ENCODE data around the gene L3MBTL3. TPM values are rescaled to one million over a fixed set of nuclear protein-coding genes. Genes with fewer than 3 reads are reported as not detected.
"Not testable (repeated sequence)": the region's sequence is repeated elsewhere in the genome, so short reads cannot be mapped to it uniquely, and the experiment has no call there.

The L3MBTL3 gene
- polyA plus RNA-seq, 4 donors: 1.3 to 8.9 (median 2.2) TPM

DNA sequence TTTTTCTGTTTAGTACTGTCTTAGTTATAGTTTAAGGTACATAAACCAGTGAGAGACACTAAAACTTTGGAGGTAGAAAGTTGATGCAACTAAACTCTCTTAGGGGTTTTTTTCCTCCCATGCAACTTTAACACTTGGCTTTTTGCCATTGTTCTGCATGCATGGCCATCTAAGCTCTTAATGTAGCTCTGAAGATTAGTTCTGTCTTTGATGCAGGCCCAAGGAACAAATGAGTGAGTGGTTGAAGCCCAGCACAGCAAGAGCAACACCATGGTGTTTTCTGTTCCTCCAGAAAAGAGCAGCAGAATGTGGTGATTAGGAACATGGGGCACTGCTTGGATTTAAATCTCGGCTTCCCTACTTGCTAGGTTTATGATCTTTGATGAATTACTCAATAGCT lies 89.3 kb downstream of the L3MBTL3 start:
- Histone ChIP-seq H3K9me3 (ENCODE audit: control insufficient read depth in 2 of 2, insufficient read depth in 1 of 2, low read depth in 1 of 2, low read length in 1 of 2) (no peaks in the 10 kb centered on the region), H3K27ac (ENCODE audit: low read depth in 1 of 3, low read length in 2 of 3) (no peak overlapping the region), H3K4me3 (ENCODE audit: low read depth in 1 of 3, low read length in 3 of 3) (no peak overlapping the region), H3K36me3 (ENCODE audit: control insufficient read depth in 3 of 3, insufficient read depth in 2 of 3, low read depth in 1 of 3, low read length in 3 of 3) (peaks cover 0 to 2% (median 0%) of the 10 kb centered on the region in 3 donors), H3K27me3 (ENCODE audit: control insufficient read depth in 3 of 3, insufficient read depth in 3 of 3, low read length in 3 of 3) (no peaks in the 10 kb centered on the region), H3K4me1 (ENCODE audit: control insufficient read depth in 3 of 3, insufficient read depth in 2 of 3, low read depth in 1 of 3, low read length in 2 of 3) (no peaks in the 10 kb centered on the region)
- FAIRE-seq: no peak
- DNase-seq: no peak
- 95 to 100% (median 98%) methylated on average over 1 of the region's 1 CpG for WGBS, 3 donors

DNA sequence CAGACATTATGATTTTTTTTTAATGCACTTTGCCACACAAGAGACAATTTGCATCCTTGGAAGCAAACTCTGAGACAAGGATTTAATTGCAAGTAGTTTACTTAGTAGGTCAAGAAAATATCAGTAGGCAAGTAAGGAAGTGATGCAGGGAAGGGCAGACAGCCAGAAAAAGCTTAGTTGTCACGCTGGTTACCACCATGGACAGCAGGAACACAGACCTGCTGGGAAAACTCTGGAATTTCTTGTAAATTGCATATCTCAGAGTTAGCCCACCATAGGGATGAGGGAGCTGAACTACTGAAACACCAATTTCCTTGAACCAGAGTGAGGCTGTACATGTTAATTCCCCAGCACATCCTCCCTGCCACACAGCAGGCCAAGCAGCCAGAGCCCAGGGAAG lies 92.7 kb downstream of the L3MBTL3 start:
- no peak overlapping the region for H3K27ac ChIP-seq (ENCODE audit: low read depth in 1 of 3, low read length in 2 of 3)
- H3K4me3 ChIP-seq (ENCODE audit: low read depth in 1 of 3, low read length in 3 of 3): no peak overlapping the region
- H3K36me3 ChIP-seq (ENCODE audit: control insufficient read depth in 3 of 3, insufficient read depth in 2 of 3, low read depth in 1 of 3, low read length in 3 of 3): peaks cover 0 to 2% (median 2%) of the 10 kb centered on the region in 3 donors
- no peaks in the 10 kb centered on the region for H3K4me1 ChIP-seq (ENCODE audit: control insufficient read depth in 3 of 3, insufficient read depth in 2 of 3, low read depth in 1 of 3, low read length in 2 of 3)
- FAIRE-seq (no peak), DNase-seq (no peak)
- no peaks in the 10 kb centered on the region for H3K9me3 ChIP-seq (ENCODE audit: control insufficient read depth in 2 of 2, insufficient read depth in 1 of 2, low read depth in 1 of 2, low read length in 1 of 2)
- 81 to 94% (median 92%) methylated on average over 1 of the region's 1 CpG for WGBS, 3 donors
- H3K27me3 ChIP-seq (ENCODE audit: control insufficient read depth in 3 of 3, insufficient read depth in 3 of 3, low read length in 3 of 3): no peaks in the 10 kb centered on the region

DNA sequence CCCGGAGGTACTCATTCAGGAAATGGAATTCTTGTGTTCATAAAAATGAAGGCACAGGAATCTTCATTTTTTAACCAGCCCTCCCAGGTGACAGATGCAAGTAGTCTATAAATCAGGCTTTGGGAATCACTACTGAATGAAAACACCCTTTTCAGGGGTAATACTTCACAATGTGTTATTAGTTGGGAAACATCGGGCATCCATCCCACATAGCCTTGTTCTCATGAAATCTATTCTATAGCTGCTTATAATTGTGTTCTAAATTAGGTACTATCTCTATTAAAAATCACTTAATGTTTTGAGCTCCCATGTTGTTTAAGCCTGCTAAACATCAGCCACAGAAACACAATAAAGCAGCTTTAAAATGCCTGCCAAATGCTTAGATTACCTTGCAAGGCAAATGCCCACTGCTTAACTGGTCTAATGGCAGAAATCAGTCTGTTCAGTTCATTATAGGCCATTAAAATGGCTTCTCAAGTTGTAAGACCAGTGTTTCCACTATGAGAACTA lies 94.9 kb downstream of the L3MBTL3 start:
- H3K27me3 ChIP-seq (ENCODE audit: control insufficient read depth in 3 of 3, insufficient read depth in 3 of 3, low read length in 3 of 3): no peaks in the 10 kb centered on the region
- H3K36me3 ChIP-seq (ENCODE audit: control insufficient read depth in 3 of 3, insufficient read depth in 2 of 3, low read depth in 1 of 3, low read length in 3 of 3): peaks cover 0 to 2% (median 2%) of the 10 kb centered on the region in 3 donors
- 96 to 100% (median 97%) methylated on average over 2 of the region's 2 CpGs for WGBS, 3 donors
- DNase-seq: no peak
- no peak for FAIRE-seq
- no peaks in the 10 kb centered on the region for H3K4me1 ChIP-seq (ENCODE audit: control insufficient read depth in 3 of 3, insufficient read depth in 2 of 3, low read depth in 1 of 3, low read length in 2 of 3)
- no peak overlapping the region for H3K4me3 ChIP-seq (ENCODE audit: low read depth in 1 of 3, low read length in 3 of 3)
- H3K27ac ChIP-seq (ENCODE audit: low read depth in 1 of 3, low read length in 2 of 3): no peak overlapping the region
- H3K9me3 ChIP-seq (ENCODE audit: control insufficient read depth in 2 of 2, insufficient read depth in 1 of 2, low read depth in 1 of 2, low read length in 1 of 2): peaks cover 0 to 2% of the 10 kb centered on the region in 2 donors

GRCh38 chr6:130115036-130115435 lies 96.7 kb downstream of the L3MBTL3 start:
- H3K27me3 ChIP-seq (ENCODE audit: control insufficient read depth in 3 of 3, insufficient read depth in 3 of 3, low read length in 3 of 3): no peaks in the 10 kb centered on the region
- no peaks in the 10 kb centered on the region for H3K4me1 ChIP-seq (ENCODE audit: control insufficient read depth in 3 of 3, insufficient read depth in 2 of 3, low read depth in 1 of 3, low read length in 2 of 3)
- H3K9me3 ChIP-seq (ENCODE audit: control insufficient read depth in 2 of 2, insufficient read depth in 1 of 2, low read depth in 1 of 2, low read length in 1 of 2): peaks cover 0 to 2% of the 10 kb centered on the region in 2 donors
- WGBS, 3 donors: 86 to 95% (median 87%) methylated on average over 6 of the region's 6 CpGs
- DNase-seq: no peak
- H3K4me3 ChIP-seq (ENCODE audit: low read depth in 1 of 3, low read length in 3 of 3): no peak overlapping the region
- FAIRE-seq: no peak
- H3K36me3 ChIP-seq (ENCODE audit: control insufficient read depth in 3 of 3, insufficient read depth in 2 of 3, low read depth in 1 of 3, low read length in 3 of 3): peaks cover 0 to 2% (median 2%) of the 10 kb centered on the region in 3 donors
- no peak overlapping the region for H3K27ac ChIP-seq (ENCODE audit: low read depth in 1 of 3, low read length in 2 of 3)

DNA sequence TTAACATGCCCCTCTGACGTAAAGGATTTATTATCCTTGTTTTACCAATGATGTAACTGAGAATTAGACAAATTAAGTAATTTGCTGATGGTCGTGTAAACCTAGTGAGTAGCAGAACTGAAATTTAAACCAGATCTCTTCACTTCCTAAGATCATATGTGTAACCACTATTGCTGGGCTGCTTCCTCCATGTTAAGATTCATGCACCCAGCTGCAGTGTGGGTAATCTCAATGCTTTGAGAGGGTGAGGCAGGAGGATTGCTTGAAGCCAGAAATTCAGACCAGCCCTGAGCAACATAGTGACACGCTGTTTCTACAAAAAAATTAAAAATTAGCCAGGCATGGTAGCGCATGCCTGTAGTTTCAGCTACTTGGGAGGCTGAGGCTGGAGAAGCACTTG lies 97.9 kb downstream of the L3MBTL3 start:
- Histone ChIP-seq H3K9me3 (ENCODE audit: control insufficient read depth in 2 of 2, insufficient read depth in 1 of 2, low read depth in 1 of 2, low read length in 1 of 2) (peaks cover 0 to 2% of the 10 kb centered on the region in 2 donors), H3K4me1 (ENCODE audit: control insufficient read depth in 3 of 3, insufficient read depth in 2 of 3, low read depth in 1 of 3, low read length in 2 of 3) (no peaks in the 10 kb centered on the region), H3K27ac (ENCODE audit: low read depth in 1 of 3, low read length in 2 of 3) (no peak overlapping the region), H3K4me3 (ENCODE audit: low read depth in 1 of 3, low read length in 3 of 3) (no peak overlapping the region), H3K27me3 (ENCODE audit: control insufficient read depth in 3 of 3, insufficient read depth in 3 of 3, low read length in 3 of 3) (no peaks in the 10 kb centered on the region), H3K36me3 (ENCODE audit: control insufficient read depth in 3 of 3, insufficient read depth in 2 of 3, low read depth in 1 of 3, low read length in 3 of 3) (peaks cover 0 to 2% (median 1%) of the 10 kb centered on the region in 3 donors)
- FAIRE-seq (no peak), DNase-seq (no peak)
- WGBS, 3 donors: 86 to 94% (median 88%) methylated on average over 4 of the region's 4 CpGs

DNA sequence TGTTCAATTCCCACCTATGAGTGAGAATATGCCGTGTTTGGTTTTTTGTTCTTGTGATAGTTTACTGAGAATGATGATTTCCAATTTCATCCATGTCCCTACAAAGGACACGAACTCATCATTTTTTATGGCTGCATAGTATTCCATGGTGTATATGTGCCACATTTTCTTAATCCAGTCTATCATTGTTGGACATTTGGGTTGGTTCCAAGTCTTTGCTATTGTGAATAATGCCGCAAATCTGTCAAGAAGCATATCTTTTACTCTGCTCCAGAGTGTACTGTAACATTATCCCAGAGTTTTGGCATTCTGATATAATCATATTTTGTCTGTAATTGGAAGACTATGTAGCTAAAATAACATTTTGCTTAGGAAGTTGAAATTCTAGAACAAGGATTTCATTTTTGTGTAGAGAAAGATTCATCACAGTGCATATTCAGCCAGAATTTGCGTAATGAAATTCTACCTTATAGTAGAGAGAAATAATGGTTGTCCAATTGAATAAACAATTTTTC lies 98.9 kb downstream of the L3MBTL3 start:
- 97 to 100% (median 100%) methylated on average over 2 of the region's 4 CpGs for WGBS, 3 donors
- H3K27ac ChIP-seq (ENCODE audit: low read depth in 1 of 3, low read length in 2 of 3); FAIRE-seq; H3K4me1 ChIP-seq (ENCODE audit: control insufficient read depth in 3 of 3, insufficient read depth in 2 of 3, low read depth in 1 of 3, low read length in 2 of 3); H3K36me3 ChIP-seq (ENCODE audit: control insufficient read depth in 3 of 3, insufficient read depth in 2 of 3, low read depth in 1 of 3, low read length in 3 of 3); H3K27me3 ChIP-seq (ENCODE audit: control insufficient read depth in 3 of 3, insufficient read depth in 3 of 3, low read length in 3 of 3); H3K4me3 ChIP-seq (ENCODE audit: low read depth in 1 of 3, low read length in 3 of 3); DNase-seq; H3K9me3 ChIP-seq (ENCODE audit: control insufficient read depth in 2 of 2, insufficient read depth in 1 of 2, low read depth in 1 of 2, low read length in 1 of 2): not testable (repeated sequence)

- Histone ChIP-seq H3K9me3 (ENCODE audit: control insufficient read depth in 2 of 2, insufficient read depth in 1 of 2, low read depth in 1 of 2, low read length in 1 of 2) (peaks cover 0 to 2% of the 10 kb centered on the region in 2 donors), H3K36me3 (ENCODE audit: control insufficient read depth in 3 of 3, insufficient read depth in 2 of 3, low read depth in 1 of 3, low read length in 3 of 3) (peaks cover 0 to 2% (median 0%) of the 10 kb centered on the region in 3 donors), H3K27ac (ENCODE audit: low read depth in 1 of 3, low read length in 2 of 3) (no peak overlapping the region), H3K4me3 (ENCODE audit: low read depth in 1 of 3, low read length in 3 of 3) (no peak overlapping the region), H3K27me3 (ENCODE audit: control insufficient read depth in 3 of 3, insufficient read depth in 3 of 3, low read length in 3 of 3) (no peaks in the 10 kb centered on the region), H3K4me1 (ENCODE audit: control insufficient read depth in 3 of 3, insufficient read depth in 2 of 3, low read depth in 1 of 3, low read length in 2 of 3) (no peaks in the 10 kb centered on the region)
- DNase-seq (no peak), FAIRE-seq (no peak)
- WGBS, 3 donors: 90 to 94% (median 93%) methylated on average over 6 of the region's 6 CpGs
These were observed 99.9 kb downstream of the L3MBTL3 start for GRCh38 chr6:130118236-130118635.

- no peaks in the 10 kb centered on the region for H3K27me3 ChIP-seq (ENCODE audit: control insufficient read depth in 3 of 3, insufficient read depth in 3 of 3, low read length in 3 of 3)
- WGBS, 3 donors: 95 to 100% (median 100%) methylated on average over 1 of the region's 1 CpG
- no peaks in the 10 kb centered on the region for H3K4me1 ChIP-seq (ENCODE audit: control insufficient read depth in 3 of 3, insufficient read depth in 2 of 3, low read depth in 1 of 3, low read length in 2 of 3)
- peaks cover 0 to 2% of the 10 kb centered on the region in 2 donors for H3K9me3 ChIP-seq (ENCODE audit: control insufficient read depth in 2 of 2, insufficient read depth in 1 of 2, low read depth in 1 of 2, low read length in 1 of 2)
- FAIRE-seq: no peak
- H3K36me3 ChIP-seq (ENCODE audit: control insufficient read depth in 3 of 3, insufficient read depth in 2 of 3, low read depth in 1 of 3, low read length in 3 of 3): no peaks in the 10 kb centered on the region
- H3K4me3 ChIP-seq (ENCODE audit: low read depth in 1 of 3, low read length in 3 of 3): no peak overlapping the region
- no peak overlapping the region for H3K27ac ChIP-seq (ENCODE audit: low read depth in 1 of 3, low read length in 2 of 3)
- no peak for DNase-seq
These were observed 100.8 kb downstream of the L3MBTL3 start for GRCh38 chr6:130119211-130119610.

DNA sequence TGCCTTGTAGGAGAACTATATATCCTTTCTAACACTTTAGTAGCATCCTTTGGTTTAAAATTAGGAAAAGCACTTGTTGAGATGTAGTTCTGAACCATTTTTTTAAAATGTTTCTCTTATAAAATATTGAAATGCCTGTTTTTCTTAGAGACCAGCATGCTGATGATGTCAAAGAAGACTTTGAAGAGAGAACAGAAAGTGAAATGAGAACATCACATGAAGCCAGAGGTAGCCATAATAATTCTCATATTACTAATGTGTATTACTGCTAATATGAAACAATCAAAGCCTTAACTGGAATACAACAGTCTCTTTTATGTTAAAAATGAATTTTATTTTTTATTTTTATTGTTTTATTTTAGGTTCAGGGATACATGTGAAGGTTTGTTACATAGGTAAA lies 102.3 kb downstream of the L3MBTL3 start:
- Histone ChIP-seq H3K4me1 (ENCODE audit: control insufficient read depth in 3 of 3, insufficient read depth in 2 of 3, low read depth in 1 of 3, low read length in 2 of 3) (no peaks in the 10 kb centered on the region), H3K36me3 (ENCODE audit: control insufficient read depth in 3 of 3, insufficient read depth in 2 of 3, low read depth in 1 of 3, low read length in 3 of 3) (no peaks in the 10 kb centered on the region), H3K27ac (ENCODE audit: low read depth in 1 of 3, low read length in 2 of 3) (no peak overlapping the region), H3K27me3 (ENCODE audit: control insufficient read depth in 3 of 3, insufficient read depth in 3 of 3, low read length in 3 of 3) (no peaks in the 10 kb centered on the region), H3K4me3 (ENCODE audit: low read depth in 1 of 3, low read length in 3 of 3) (no peak overlapping the region), H3K9me3 (ENCODE audit: control insufficient read depth in 2 of 2, insufficient read depth in 1 of 2, low read depth in 1 of 2, low read length in 1 of 2) (peaks cover 0 to 2% of the 10 kb centered on the region in 2 donors)
- FAIRE-seq: no peak
- DNase-seq: no peak
